K562 (cell line): Measurements from ENCODE around the gene PHOSPHO1. TPM values are rescaled to one million over a fixed set of nuclear protein-coding genes. Genes with fewer than 3 reads are reported as not detected.
A peak's percentile ranks its signal among the peaks of the same experiment; 100 is the strongest.

Experiments
- EP300 ChIP-seq: IDR thresholded peaks from 2 replicates; pipeline ENCODE4 v1.6.1; 2012; ENCODE audit warnings: low read length, improper control_type of control experiment
- ERF ChIP-seq: fragments of 450-650 bp; formaldehyde crosslinking; IDR thresholded peaks from 2 replicates; pipeline ENCODE4 v1.4.0; 2020; ENCODE audit warnings: mild to moderate bottlenecking, mixed read lengths
- HDAC3 ChIP-seq: fragments of 450-650 bp; IDR thresholded peaks from 2 replicates; pipeline ENCODE4 v1.6.1; 2018; ENCODE audit warnings: borderline replicate concordance, mild to moderate bottlenecking, moderate library complexity; ENCODE audit not compliant: partially characterized antibody
- HNRNPUL1 ChIP-seq: fragments of 200-400 bp; formaldehyde crosslinking; IDR thresholded peaks from 2 replicates; pipeline ENCODE4 v1.6.1; 2017; ENCODE audit warnings: low read length
- L3MBTL2 ChIP-seq: fragments of 450-650 bp; IDR thresholded peaks from 2 replicates; pipeline ENCODE4 v1.6.1; 2016; ENCODE audit warnings: mild to moderate bottlenecking, moderate library complexity
- MEIS2 ChIP-seq: fragments of 450-650 bp; IDR thresholded peaks from 2 replicates; pipeline ENCODE4 v1.6.1; 2014; ENCODE audit warnings: mild to moderate bottlenecking; ENCODE audit not compliant: partially characterized antibody
- NFRKB ChIP-seq: fragments of 450-650 bp; IDR thresholded peaks from 2 replicates; pipeline ENCODE4 v1.6.1; 2016; ENCODE audit warnings: low read depth
- PCBP2 ChIP-seq: fragments of 200-400 bp; formaldehyde crosslinking; IDR thresholded peaks from 2 replicates; pipeline ENCODE4 v1.6.1; 2018; ENCODE audit warnings: low read length, low read depth, mild to moderate bottlenecking, moderate library complexity; ENCODE audit not compliant: poor library complexity, severe bottlenecking
- TFE3 ChIP-seq: fragments of 450-650 bp; formaldehyde crosslinking; IDR thresholded peaks from 2 replicates; pipeline ENCODE4 v1.4.0; 2020; ENCODE audit warnings: mild to moderate bottlenecking, mixed read lengths
- ZKSCAN8 ChIP-seq: fragments of 200-800 bp; sonication (Bioruptor generic); IDR thresholded peaks from 2 replicates; pipeline ENCODE4 v1.6.1; 2016; ENCODE audit warnings: missing genetic modification characterization, missing compliant biosample characterization
- ZNF311 ChIP-seq: fragments of 250-450 bp; sonication (Bioruptor Pico); IDR thresholded peaks from 2 replicates; pipeline ENCODE4 v1.4.0; 2020; ENCODE audit warnings: mild to moderate bottlenecking, moderate library complexity
- polyA plus RNA-seq, 8 experiments: library from polyadenylated mRNA; depleted of rRNA in 4 of 8; stranded (reverse) in 5 of 8; unstranded in 3 of 8; fragments of >200 nt; fragmentation: Nextera tagmentation in 2 of 8; fragmentation: Illumina TruSeq in 1 of 8; extraction: Ambion mirVana in 2 of 8; extraction: Trizol in 1 of 8; gene quantifications; 2 replicates each; pipeline versions ENCODE4 v1.2.1 to v1.2.3, GENCODE V29; 2011 to 2014; ENCODE audit warnings: inconsistent platforms in 1 of 8, missing spikeins in 1 of 8
- total RNA-seq, 7 experiments: library from RNA; depleted of rRNA in 6 of 7; stranded (reverse); fragments of >200 nt in 6 of 7; fragmentation: Illumina TruSeq in 2 of 7; extraction: Trizol in 2 of 7; gene quantifications; 2 replicates each; pipeline versions ENCODE4 v1.2.1 to v1.2.3, GENCODE V29; 2011 to 2021; ENCODE audit warnings: low replicate concordance in 1 of 7
- TF ChIP-seq, protein P1 (sequence below): fragments of 250-450 bp; sonication (Bioruptor Pico); IDR thresholded peaks from 2 replicates; pipeline ENCODE4 v1.4.0; 2020; ENCODE audit warnings: mild to moderate bottlenecking, moderate library complexity, borderline replicate concordance
- TF ChIP-seq, protein P2 (sequence below): fragments of 450-650 bp; IDR thresholded peaks from 2 replicates; pipeline ENCODE4 v1.6.1; 2016; ENCODE audit warnings: low read depth, mild to moderate bottlenecking, moderate library complexity
- TF ChIP-seq, protein P3 (sequence below), 2 experiments: fragments of 450-650 bp; IDR thresholded peaks; 2 replicates each; pipeline ENCODE4 v1.6.1; 2016
- TF ChIP-seq, protein P4 (sequence below): fragments of 250-450 bp; sonication (Bioruptor Pico); IDR thresholded peaks from 2 replicates; pipeline ENCODE4 v1.5.0; 2020; ENCODE audit warnings: mild to moderate bottlenecking
- TF ChIP-seq, protein P5 (sequence below): IDR thresholded peaks from 2 replicates; pipeline ENCODE4 v1.6.1; 2011; ENCODE audit warnings: borderline replicate concordance, low read depth, mild to moderate bottlenecking, moderate library complexity, low read length; ENCODE audit not compliant: insufficient read depth, poor library complexity, severe bottlenecking

PHOSPHO1 gene
- total and polyA plus RNA-seq, 9 of the 15 experiments (the other 6 are each of a cell fraction or from before 2014, with no cell fraction given) = 0.06 to 0.07 TPM; not detected in 7

DNA sequence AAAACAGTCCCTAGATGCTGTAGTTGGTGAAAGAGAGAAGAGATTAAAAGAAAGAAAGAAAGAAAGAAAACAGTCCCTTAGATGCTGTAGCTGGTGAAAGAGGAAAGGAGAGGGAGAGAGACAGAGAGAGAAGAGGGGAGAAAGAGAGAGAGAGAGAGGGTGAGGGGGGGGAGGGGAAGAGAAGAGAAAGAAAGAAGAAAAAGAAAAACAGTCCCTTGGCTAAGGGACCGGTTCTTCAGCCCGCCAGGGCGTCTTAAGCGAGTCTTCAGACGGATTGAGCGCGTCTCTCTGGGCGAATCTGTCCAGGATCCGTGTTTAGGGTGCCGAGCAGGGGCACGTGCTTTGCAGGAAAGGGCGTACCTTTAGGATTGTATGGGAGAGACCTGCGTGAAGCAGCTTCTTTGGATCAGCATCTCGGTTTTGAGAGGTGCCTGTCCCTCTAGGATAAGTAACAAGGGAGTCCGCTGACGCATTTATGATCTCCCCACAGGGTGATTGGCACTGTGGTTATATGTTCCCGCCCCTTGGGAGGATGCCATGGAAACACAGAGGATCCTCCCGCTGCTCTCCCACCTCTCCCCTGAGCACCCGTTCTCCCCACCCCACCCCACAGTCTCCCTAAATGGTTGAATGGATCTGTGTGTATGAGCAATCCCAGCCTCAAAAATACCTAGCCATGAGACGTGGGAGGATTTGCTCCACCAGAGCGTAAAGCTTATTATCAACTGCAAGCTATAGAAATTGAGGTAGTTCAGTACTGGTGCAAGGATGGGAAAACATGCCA lies 36.9 kb downstream of the PHOSPHO1 start (continued):
- TF ChIP-seq, protein P1, sequence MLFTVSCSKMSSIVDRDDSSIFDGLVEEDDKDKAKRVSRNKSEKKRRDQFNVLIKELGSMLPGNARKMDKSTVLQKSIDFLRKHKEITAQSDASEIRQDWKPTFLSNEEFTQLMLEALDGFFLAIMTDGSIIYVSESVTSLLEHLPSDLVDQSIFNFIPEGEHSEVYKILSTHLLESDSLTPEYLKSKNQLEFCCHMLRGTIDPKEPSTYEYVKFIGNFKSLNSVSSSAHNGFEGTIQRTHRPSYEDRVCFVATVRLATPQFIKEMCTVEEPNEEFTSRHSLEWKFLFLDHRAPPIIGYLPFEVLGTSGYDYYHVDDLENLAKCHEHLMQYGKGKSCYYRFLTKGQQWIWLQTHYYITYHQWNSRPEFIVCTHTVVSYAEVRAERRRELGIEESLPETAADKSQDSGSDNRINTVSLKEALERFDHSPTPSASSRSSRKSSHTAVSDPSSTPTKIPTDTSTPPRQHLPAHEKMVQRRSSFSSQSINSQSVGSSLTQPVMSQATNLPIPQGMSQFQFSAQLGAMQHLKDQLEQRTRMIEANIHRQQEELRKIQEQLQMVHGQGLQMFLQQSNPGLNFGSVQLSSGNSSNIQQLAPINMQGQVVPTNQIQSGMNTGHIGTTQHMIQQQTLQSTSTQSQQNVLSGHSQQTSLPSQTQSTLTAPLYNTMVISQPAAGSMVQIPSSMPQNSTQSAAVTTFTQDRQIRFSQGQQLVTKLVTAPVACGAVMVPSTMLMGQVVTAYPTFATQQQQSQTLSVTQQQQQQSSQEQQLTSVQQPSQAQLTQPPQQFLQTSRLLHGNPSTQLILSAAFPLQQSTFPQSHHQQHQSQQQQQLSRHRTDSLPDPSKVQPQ (CRISPR knock-in tag) = no peak
- TF ChIP-seq, protein P2, sequence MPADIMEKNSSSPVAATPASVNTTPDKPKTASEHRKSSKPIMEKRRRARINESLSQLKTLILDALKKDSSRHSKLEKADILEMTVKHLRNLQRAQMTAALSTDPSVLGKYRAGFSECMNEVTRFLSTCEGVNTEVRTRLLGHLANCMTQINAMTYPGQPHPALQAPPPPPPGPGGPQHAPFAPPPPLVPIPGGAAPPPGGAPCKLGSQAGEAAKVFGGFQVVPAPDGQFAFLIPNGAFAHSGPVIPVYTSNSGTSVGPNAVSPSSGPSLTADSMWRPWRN = no peak
- no peak for TF ChIP-seq HNRNPUL1
- TF ChIP-seq MEIS2 = peak; percentile 95
- no peak for TF ChIP-seq ERF (CRISPR knock-in tag)
- TF ChIP-seq, protein P3, sequence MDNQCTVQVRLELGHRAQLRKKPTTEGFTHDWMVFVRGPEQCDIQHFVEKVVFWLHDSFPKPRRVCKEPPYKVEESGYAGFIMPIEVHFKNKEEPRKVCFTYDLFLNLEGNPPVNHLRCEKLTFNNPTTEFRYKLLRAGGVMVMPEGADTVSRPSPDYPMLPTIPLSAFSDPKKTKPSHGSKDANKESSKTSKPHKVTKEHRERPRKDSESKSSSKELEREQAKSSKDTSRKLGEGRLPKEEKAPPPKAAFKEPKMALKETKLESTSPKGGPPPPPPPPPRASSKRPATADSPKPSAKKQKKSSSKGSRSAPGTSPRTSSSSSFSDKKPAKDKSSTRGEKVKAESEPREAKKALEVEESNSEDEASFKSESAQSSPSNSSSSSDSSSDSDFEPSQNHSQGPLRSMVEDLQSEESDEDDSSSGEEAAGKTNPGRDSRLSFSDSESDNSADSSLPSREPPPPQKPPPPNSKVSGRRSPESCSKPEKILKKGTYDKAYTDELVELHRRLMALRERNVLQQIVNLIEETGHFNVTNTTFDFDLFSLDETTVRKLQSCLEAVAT (IDR thresholded peaks at IDR 0.05) = peak; percentile 69 to 86; a peak in 2 of 4 replicates
- TF ChIP-seq HDAC3 = no peak
- TF ChIP-seq L3MBTL2 = peak; percentile 48
- no peak for TF ChIP-seq ZKSCAN8
- TF ChIP-seq, protein P4, sequence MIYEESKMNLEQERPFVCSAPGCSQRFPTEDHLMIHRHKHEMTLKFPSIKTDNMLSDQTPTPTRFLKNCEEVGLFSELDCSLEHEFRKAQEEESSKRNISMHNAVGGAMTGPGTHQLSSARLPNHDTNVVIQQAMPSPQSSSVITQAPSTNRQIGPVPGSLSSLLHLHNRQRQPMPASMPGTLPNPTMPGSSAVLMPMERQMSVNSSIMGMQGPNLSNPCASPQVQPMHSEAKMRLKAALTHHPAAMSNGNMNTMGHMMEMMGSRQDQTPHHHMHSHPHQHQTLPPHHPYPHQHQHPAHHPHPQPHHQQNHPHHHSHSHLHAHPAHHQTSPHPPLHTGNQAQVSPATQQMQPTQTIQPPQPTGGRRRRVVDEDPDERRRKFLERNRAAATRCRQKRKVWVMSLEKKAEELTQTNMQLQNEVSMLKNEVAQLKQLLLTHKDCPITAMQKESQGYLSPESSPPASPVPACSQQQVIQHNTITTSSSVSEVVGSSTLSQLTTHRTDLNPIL = no peak
- TF ChIP-seq ZNF311 (CRISPR knock-in tag) = no peak
- no peak for TF ChIP-seq TFE3 (CRISPR knock-in tag)
- no peak for TF ChIP-seq EP300
- 0 out of 2 replicates have a peak, but pooled peaks have one; percentile 54 for TF ChIP-seq NFRKB
- TF ChIP-seq PCBP2 = no peak
- TF ChIP-seq, protein P5, sequence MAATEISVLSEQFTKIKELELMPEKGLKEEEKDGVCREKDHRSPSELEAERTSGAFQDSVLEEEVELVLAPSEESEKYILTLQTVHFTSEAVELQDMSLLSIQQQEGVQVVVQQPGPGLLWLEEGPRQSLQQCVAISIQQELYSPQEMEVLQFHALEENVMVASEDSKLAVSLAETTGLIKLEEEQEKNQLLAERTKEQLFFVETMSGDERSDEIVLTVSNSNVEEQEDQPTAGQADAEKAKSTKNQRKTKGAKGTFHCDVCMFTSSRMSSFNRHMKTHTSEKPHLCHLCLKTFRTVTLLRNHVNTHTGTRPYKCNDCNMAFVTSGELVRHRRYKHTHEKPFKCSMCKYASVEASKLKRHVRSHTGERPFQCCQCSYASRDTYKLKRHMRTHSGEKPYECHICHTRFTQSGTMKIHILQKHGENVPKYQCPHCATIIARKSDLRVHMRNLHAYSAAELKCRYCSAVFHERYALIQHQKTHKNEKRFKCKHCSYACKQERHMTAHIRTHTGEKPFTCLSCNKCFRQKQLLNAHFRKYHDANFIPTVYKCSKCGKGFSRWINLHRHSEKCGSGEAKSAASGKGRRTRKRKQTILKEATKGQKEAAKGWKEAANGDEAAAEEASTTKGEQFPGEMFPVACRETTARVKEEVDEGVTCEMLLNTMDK = no peak
